GM20431 (cell line): ENCODE results near the gene LIN37.

Experiments
- in situ Hi-C: fragments of 300-500 bp; cut with MseI, MboI; formaldehyde crosslinking; loops from one replicate; pipeline ENCODE4 v1.15.0; 2020; ENCODE audit warnings: low sequenced_read_pairs; ENCODE audit not compliant: unreplicated experiment

Gene LIN37

GRCh38 chr19:35733180-35734125 is 14.9 kb upstream of the LIN37 start:
- in situ Hi-C loops = no loop called here

GRCh38 chr19:35734273-35734672 is 14.1 kb upstream of the LIN37 start:
- in situ Hi-C loops = no loop called here

GRCh38 chr19:35734889-35735288 is 13.5 kb upstream of the LIN37 start:
- in situ Hi-C loops = no loop called here

GRCh38 chr19:35736913-35737886 is 11.2 kb upstream of the LIN37 start:
- in situ Hi-C loops = no loop called here

GRCh38 chr19:35738021-35738886 is 10.1 kb upstream of the LIN37 start:
- in situ Hi-C loops = no loop called here

GRCh38 chr19:35738887-35739229 is 9.5 kb upstream of the LIN37 start:
- in situ Hi-C loops = no loop called here

- in situ Hi-C loops = no loop called here
Observed at GRCh38 chr19:35739275-35740107, 8.9 kb upstream of the LIN37 start.

GRCh38 chr19:35740108-35740422 is 8.3 kb upstream of the LIN37 start:
- in situ Hi-C loops = no loop called here

GRCh38 chr19:35740423-35741202 is 7.8 kb upstream of the LIN37 start:
- in situ Hi-C loops = no loop called here

- in situ Hi-C loops = no loop called here
Observed at GRCh38 chr19:35741203-35741515, 7.2 kb upstream of the LIN37 start.

- in situ Hi-C loops = no loop called here
Observed at GRCh38 chr19:35742121-35742724, 6.2 kb upstream of the LIN37 start, which contains the start of gene IGFLR1. Gene IGFLR1, minus strand, starts transcription at chr19:35742452. Its CDS starts 1,272 bp downstream, at chr19:35741180.

GRCh38 chr19:35743640-35744429 is 4.5 kb upstream of the LIN37 start:
- in situ Hi-C loops = no loop called here

- in situ Hi-C loops = no loop called here
Observed at GRCh38 chr19:35744430-35745327, 3.7 kb upstream of the LIN37 start.

GRCh38 chr19:35745328-35746086 is 2.9 kb upstream of the LIN37 start, which contains the start of the genes PSENEN and U2AF1L4:
Gene PSENEN, plus strand, starts transcription at chr19:35745651. Its CDS starts 280 bp downstream, at chr19:35745931.
Gene U2AF1L4, minus strand, starts transcription at chr19:35745418. Its CDS starts 27 bp downstream, at chr19:35745391.
- in situ Hi-C loops = no loop called here

GRCh38 chr19:35746087-35746462 is 2.3 kb upstream of the LIN37 start:
- in situ Hi-C loops = no loop called here

- in situ Hi-C loops = no loop called here
Observed at GRCh38 chr19:35746531-35746930, 1.8 kb upstream of the LIN37 start.
